Left lobe of liver (tissue), 2 donors: ENCODE results near the gene PDZRN3. TPM values are rescaled to one million over a fixed set of nuclear protein-coding genes. Genes with fewer than 3 reads are reported as not detected.

Experiments used
- ATAC-seq: fragments of 200-7000 bp; cut with Tn5 transposase; one replicate; pipeline ENCODE4 v1.9.1; 2020; ENCODE audit warnings: mild to moderate bottlenecking, moderate library complexity
- DNase-seq: peaks from one replicate; pipeline ENCODE4 v3.0.0-alpha.2; 2020; ENCODE audit warnings: low spot score
- total RNA-seq: library from RNA; stranded (reverse); gene quantifications from one replicate; pipeline ENCODE4 v1.2.1, GENCODE V29; 2021
- donor health status: DM: no; HTN: no; CAD: no; lungs with moderate emphysema.
- donor health status: DM: no; HTN: yes; CAD: no.

PDZRN3 gene
- total RNA-seq, 1 donor from 2014 or later = 1.3 TPM

DNA sequence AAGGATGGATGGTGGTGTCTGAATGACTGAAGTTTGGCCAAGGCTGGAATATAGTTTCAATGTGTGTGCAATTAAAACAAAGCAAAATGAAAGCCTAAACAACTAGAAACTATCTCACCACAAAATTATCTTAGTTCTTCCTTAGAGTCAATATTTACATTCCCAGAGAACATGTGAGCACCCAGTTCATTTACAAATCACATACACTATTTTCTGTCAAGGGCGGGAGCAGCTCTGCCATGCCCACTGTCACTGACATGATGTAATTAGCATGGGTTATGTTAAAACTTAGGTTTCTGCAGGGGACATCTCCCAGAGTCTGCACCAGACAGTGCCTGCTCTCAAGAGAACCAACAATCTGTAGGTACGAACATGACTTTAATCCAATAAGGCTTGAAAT is 65.0 kb downstream of the PDZRN3 start:
- DNase-seq (no peak), ATAC-seq (no peak)

DNA sequence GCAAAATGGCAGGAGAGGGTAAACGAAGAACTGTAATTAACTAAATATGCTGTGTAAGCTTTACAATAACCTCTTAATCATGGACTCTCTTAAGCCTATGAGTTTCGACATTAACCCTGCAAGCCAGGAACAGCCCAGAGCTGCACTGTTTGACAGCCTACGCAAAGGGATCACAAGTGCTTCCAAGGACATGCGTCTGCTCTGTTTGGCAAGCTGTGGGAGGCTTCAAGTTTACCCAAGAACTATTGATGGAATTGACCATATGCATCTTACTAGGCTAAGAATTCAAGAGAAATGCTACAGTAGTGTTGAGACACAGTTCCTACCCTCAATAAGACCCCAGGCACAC is 66.0 kb downstream of the PDZRN3 start:
- DNase-seq (no peak), ATAC-seq (no peak)

DNA sequence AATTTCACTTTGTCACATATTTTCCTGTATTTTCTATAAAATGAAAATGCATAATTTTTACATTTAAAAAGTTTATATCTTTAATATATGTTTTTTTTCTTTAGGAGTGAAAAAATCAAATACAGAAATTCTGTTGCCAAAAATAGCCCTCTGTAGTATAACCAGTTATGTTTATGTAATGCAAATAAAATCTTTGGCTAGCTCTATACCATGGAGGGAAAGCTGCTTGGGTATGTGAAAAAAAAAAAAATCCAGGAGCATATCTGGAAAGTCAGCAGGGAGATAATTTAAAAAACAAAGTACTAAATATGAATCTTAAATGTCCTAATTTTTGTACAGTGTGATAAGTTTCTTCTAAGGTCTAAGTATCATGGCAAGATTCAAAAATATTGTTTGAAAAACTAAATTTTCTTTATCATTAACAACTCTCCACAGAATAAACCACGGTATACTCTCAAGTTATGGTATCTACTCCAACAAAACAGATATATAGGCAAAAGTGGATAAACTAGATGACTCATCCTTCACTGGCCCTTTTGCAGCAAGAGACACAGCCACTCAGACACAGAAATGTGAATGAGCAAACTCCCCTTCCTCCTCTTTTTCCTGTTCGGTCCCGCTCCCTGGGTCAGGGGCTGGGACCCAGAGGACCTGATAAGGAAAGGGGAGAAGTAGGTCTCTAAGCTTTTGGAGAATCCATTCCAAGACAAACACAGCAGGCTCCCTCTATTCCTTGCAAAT is 66.6 kb downstream of the PDZRN3 start:
- no peak for ATAC-seq
- no peak for DNase-seq

DNA sequence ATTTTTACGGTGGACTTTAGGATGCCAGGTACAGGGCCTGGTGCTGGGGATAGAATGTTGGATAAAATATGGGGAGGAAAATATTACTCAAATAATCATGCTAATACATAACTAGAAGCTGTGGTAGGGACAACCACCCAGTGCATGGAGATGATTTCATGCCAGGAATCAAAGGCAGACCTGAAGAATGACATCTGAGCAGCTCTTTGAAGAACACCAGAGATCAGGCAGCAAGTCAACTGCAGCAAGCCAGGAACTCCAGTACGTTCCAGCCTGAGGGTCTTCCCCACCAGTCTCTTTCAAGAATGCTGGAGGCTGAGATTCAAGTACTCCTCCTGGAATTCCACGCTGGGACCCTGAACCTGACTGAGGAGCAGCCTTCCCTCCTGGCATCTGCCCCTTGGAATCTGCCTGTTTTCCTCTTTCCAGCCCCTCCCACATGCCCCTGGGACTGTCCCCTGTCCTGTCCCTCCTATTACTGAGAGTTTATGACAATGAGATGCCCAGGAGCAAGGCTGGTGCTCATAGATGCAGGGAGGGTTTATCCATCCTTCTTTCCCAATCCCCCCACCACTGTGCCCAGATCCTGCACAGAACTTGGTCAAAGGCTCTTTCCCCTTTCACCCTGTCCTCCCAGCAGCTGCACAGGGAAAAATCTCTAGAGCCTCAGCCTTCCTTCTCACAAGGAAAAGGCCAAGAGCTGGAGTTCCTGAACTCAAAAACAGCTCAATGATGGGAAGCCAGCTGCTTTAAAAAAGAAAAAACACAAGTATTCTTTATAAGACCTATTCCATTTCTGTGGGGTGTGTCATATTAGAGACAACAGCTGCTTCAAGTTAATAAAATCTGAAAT is 68.0 kb downstream of the PDZRN3 start:
- ATAC-seq (no peak), DNase-seq (no peak)

GRCh38 chr3:73555076-73555475 is 69.7 kb downstream of the PDZRN3 start:
- ATAC-seq = no peak
- DNase-seq = no peak

GRCh38 chr3:73552700-73553099 is 72.0 kb downstream of the PDZRN3 start:
- ATAC-seq = no peak
- no peak for DNase-seq

- ATAC-seq (no peak), DNase-seq (no peak)
Observed at GRCh38 chr3:73550032-73550431, 74.7 kb downstream of the PDZRN3 start.

- DNase-seq (no peak), ATAC-seq (no peak)
Observed at GRCh38 chr3:73549051-73549600, 75.6 kb downstream of the PDZRN3 start.

GRCh38 chr3:73548436-73548835 is 76.3 kb downstream of the PDZRN3 start:
- ATAC-seq = no peak

DNA sequence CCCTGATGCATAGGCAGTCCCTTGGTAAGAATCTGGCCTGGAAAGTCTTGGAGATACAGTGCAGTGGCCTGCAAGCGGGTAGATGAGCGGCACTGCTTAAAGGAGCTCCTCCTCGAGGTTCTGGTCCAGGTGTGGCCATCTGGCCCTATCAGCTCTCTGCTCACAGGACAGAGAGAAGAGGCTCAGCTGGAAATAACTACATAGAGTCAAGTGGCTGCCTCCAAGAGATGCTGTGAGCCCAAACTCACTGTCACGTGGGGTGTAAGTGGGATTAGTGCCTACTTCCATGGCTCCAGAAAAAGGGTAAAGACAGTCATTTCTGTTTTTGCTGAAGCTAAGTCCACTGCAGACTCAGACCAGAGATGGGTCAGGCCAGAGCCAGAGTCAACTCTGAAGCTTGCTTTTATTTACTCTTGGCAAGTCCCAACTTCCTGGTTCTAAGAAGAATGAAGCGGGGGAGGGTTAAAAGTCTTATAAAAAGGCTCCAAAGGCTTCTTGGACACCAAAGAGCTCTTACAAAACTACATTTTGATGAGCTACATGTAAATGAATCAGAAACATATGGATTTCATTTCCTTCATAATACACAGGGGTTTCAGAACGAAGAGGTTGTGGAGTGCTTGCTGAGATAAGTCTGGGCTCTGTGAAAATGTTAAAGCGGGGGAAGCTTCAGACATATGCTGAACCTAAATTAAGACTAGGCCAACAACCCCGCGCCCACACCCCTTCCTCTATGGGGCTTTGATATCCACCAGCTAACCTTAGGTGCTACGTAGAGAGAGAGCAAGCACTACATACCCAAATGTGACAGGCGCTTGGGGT is 77.1 kb downstream of the PDZRN3 start:
- ATAC-seq = no peak
- DNase-seq = no peak

More at GRCh38 chr3:73548436-73548835, 76.3 kb downstream of the PDZRN3 start:
- DNase-seq = no peak

DNA sequence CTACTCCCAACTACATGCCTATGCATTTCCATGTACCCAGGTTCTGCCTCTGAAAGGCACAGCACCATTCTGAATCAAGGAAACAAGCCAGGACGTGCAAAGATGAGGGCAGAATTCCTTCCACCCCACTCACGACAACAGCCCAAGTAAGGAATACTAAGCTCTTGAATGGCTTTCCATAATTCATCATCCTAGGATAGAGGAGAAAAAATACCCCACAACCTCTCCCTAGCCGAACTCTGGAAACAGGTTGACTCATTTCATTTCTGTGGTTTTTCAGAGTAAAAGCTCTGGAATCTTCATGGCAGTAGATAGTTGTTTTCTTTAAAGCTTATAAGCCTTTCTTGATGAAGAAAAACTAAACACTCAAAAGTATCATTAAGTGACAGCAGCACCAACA is 77.8 kb downstream of the PDZRN3 start:
- ATAC-seq = no peak
- no peak for DNase-seq

GRCh38 chr3:73543412-73543811 is 81.3 kb downstream of the PDZRN3 start:
- ATAC-seq (no peak), DNase-seq (no peak)

- ATAC-seq (no peak), DNase-seq (no peak)
Observed at GRCh38 chr3:73542136-73542535, 82.6 kb downstream of the PDZRN3 start.

DNA sequence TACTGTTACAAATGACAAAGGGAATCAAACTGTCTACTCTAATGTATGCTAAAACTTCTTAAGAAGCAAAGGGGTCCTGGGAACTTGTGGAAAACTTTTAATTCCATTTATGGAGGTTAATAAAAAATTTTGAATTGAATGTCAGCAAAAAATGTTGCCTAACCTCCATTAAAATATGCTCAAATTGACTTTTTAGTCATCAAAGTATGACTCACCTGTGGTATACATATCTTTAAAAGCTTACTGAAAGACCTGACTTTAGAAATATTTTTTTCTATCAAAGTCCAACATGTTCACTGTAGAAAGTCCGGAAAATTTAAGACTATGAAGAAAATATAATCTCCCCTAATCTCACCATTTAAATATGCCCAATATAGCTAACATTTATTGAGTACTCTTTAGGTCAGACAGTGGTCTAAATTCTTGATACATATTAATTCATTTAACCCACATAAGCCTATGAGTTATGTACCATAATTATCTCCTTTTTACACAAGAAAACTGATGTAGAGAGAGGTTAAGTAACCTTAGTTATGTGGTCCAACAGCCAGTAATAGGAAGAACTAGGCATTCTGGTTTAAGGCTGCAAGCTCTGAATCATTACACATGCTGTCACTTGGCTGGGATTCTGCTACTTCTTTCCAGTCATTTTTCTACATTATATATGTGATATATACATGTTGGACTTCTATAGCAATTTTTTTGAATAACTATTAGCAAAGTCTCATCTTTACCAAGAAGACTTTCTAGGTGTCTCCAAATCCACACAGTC is 83.6 kb downstream of the PDZRN3 start:
- no peak for DNase-seq
- no peak for ATAC-seq

GRCh38 chr3:73538486-73538885 is 86.3 kb downstream of the PDZRN3 start:
- ATAC-seq (no peak), DNase-seq (no peak)

DNA sequence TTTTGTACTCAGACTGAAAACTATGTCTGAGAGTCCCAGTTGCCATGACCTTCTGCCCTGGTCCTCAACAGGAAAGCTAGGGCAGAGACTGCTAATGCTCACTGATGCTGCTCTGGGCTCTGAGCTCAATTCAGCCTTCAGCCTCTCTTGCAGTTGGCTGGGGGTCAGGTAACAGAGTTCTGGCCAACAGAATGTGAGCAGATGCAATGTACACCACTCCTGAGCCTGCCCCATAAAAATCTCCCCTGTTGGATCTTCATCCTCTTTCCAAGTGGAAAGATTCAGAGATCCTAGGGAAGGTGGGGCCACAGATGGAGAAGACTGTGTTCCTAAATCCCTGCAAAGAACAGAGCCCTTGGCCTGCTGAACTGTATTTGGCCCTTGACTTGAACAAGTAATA is 87.8 kb downstream of the PDZRN3 start:
- no peak for ATAC-seq

DNA sequence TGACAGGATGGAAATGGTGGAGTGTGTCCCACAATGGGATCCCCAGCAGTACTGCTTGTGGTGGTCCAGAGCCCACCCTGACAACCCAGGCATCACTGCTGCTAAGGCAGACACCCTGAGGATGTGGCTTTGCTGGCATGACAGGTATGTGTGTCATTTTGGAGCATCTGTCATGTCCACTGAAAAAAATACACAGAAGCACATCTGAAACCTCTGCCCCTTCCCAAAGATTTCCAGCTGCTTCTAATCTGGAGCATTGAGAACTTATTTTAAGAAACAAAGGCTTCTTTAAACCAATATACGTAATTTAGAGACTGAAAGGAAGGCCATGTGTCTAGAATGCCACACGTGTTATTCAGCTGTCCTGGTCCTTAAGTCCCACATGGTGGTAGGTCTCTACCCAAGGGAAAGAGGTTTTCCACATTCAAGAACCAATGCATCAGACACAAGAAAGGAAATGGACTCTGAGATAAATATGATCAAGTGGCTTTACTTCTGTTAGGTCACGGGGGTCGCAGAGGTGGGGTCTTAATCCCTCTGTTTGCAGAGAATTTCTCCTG is 88.3 kb downstream of the PDZRN3 start:
- ATAC-seq (no peak), DNase-seq (no peak)

More for the DNA sequence above, 87.8 kb downstream of the PDZRN3 start:
- no peak for DNase-seq

GRCh38 chr3:73535931-73536330 is 88.8 kb downstream of the PDZRN3 start:
- DNase-seq = no peak
- no peak for ATAC-seq

GRCh38 chr3:73535137-73535536 is 89.6 kb downstream of the PDZRN3 start:
- ATAC-seq (no peak), DNase-seq (no peak)

DNA sequence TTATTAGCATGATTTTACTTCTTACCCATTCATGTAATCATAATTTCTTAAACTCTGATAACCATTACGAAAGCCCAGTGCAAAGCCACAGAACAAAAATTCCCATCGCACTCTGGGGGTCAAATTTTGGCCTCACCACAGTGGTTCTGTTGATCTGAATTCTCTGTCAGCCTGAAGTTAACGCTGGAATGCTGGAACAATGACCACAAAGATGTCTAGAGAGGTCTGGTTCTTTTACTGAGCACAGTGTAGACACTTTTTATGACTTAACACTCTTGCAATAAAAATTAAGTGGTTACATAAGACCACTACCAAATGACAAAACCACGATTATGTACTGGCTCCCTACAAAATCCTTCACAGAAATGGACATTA is 94.7 kb downstream of the PDZRN3 start:
- ATAC-seq = no peak
- no peak for DNase-seq
